ENCODE data around the gene FBXW8.

The FBXW8 gene

GRCh38 chr12:117007577-117007976, 96.8 kb downstream of the FBXW8 start (continued):
- TF ChIP-seq MYNN (tag by site-specific recombination; IDR thresholded peaks at IDR 0.05; ENCODE audit: borderline replicate concordance) (0 out of 2 replicates have a peak, but pooled peaks have one; percentile 30), ZNF354C (tag by site-specific recombination; IDR thresholded peaks at IDR 0.05; ENCODE audit: borderline replicate concordance, low read depth) (no peak), PRDM6 (tag by site-specific recombination; IDR thresholded peaks at IDR 0.05) (0 out of 2 replicates have a peak, but pooled peaks have one; percentile 26)

- Histone ChIP-seq H3K36me3 (ENCODE audit: control insufficient read depth in 2 of 2, insufficient read depth in 1 of 2, low read length in 2 of 2) (peaks cover 0 to 29% of the 10 kb centered on the region in 2 experiments; a peak in 2 of 3 replicates), H3K4me1 (ENCODE audit: control insufficient read depth, insufficient read depth, low read length) (no peaks in the 10 kb centered on the region), H3K9me3 (ENCODE audit: control insufficient read depth, insufficient read depth, low read depth, low read length) (no peaks in the 10 kb centered on the region), H3K4me3 (ENCODE audit: low read depth, low read length) (no peak overlapping the region), H3K27ac (ENCODE audit: extremely low read depth, low read depth, low read length) (no peak overlapping the region)
- CTCF ChIA-PET: interaction anchor here (0.6 kb wide), 1 partner anchor 75 kb away, joined by 4 read pairs; no protein-coding TSS in a partner anchor
- TF ChIP-seq ZNF146 (tag by site-specific recombination; IDR thresholded peaks at IDR 0.05): no peak
- no peak for TF ChIP-seq ZNF791 (tag by site-specific recombination; IDR thresholded peaks at IDR 0.05)
- TF ChIP-seq ZBTB1 (tag by site-specific recombination; IDR thresholded peaks at IDR 0.05): no peak
- POLR2A ChIA-PET: no interaction called here
Observed at GRCh38 chr12:117009759-117010158, 99.0 kb downstream of the FBXW8 start.

- CTCF ChIA-PET: interaction anchor here (1.7 kb wide), 1 partner anchor 15 kb away, joined by 4 read pairs; no protein-coding TSS in a partner anchor
- Histone ChIP-seq H3K36me3 (ENCODE audit: control insufficient read depth in 2 of 2, insufficient read depth in 1 of 2, low read length in 2 of 2) (peaks cover 0 to 29% of the 10 kb centered on the region in 2 experiments; a peak in 2 of 3 replicates), H3K4me3 (ENCODE audit: low read depth, low read length) (no peak overlapping the region), H3K9me3 (ENCODE audit: control insufficient read depth, insufficient read depth, low read depth, low read length) (no peaks in the 10 kb centered on the region), H3K27ac (ENCODE audit: extremely low read depth, low read depth, low read length) (no peak overlapping the region), H3K4me1 (ENCODE audit: control insufficient read depth, insufficient read depth, low read length) (no peaks in the 10 kb centered on the region)
- TF ChIP-seq KLF17 (tag by site-specific recombination; IDR thresholded peaks at IDR 0.05) (no peak), ZNF133 (tag by site-specific recombination; IDR thresholded peaks at IDR 0.05) (no peak), ZNF112 (tag by site-specific recombination; IDR thresholded peaks at IDR 0.05) (no peak), ZBTB26 (tag by site-specific recombination; optimal IDR thresholded peaks at IDR 0.05) (no peak), KLF9 (tag by site-specific recombination; IDR thresholded peaks at IDR 0.05; ENCODE audit: low read depth) (no peak), YY1 (tag by site-specific recombination; IDR thresholded peaks at IDR 0.05) (no peak), ZNF248 (tag by site-specific recombination; IDR thresholded peaks at IDR 0.05) (no peak), ZNF558 (tag by site-specific recombination; IDR thresholded peaks at IDR 0.05) (no peak), RBAK (tag by site-specific recombination; IDR thresholded peaks at IDR 0.05) (no peak), ZSCAN30 (tag by site-specific recombination; IDR thresholded peaks at IDR 0.05) (no peak), ZNF514 (tag by site-specific recombination; IDR thresholded peaks at IDR 0.05) (no peak), GFI1B (tag by site-specific recombination; IDR thresholded peaks at IDR 0.05) (no peak), ZNF777 (tag by site-specific recombination; IDR thresholded peaks at IDR 0.05; ENCODE audit: borderline replicate concordance) (no peak), ZNF366 (tag by site-specific recombination; conservative IDR thresholded peaks at IDR 0.05) (no peak)
- POLR2A ChIA-PET: interaction anchor here (0.6 kb wide), 1 partner anchor 864 kb away, joined by 3 read pairs; no protein-coding TSS in a partner anchor
Observed at GRCh38 chr12:117010693-117011451, 100.1 kb downstream of the FBXW8 start.
